Cardiac fibroblast (primary cell): Measurements from ENCODE around the gene ITM2B.

Experiments
- DNase-seq, 2 donors: peaks; one replicate each; pipeline versions ENCODE4 v3.0.0 to v3.0.0-alpha.2; 2010; ENCODE audit warnings: low read depth in 2 of 2
- H3K4me3 ChIP-seq, 2 donors: replicated peaks in 1 of 2; 1 replicate in 1 of 2; 2 replicates in 1 of 2; pipeline ENCODE4 v1.5.1; 2011; ENCODE audit warnings: low read depth in 2 of 2, low read length in 2 of 2, mild to moderate bottlenecking in 2 of 2, moderate library complexity in 1 of 2
- CTCF ChIP-seq: IDR thresholded peaks from one replicate; pipeline ENCODE4 v1.5.1; 2011; ENCODE audit warnings: low read depth, mild to moderate bottlenecking, low read length, inconsistent platforms

Gene ITM2B

DNA sequence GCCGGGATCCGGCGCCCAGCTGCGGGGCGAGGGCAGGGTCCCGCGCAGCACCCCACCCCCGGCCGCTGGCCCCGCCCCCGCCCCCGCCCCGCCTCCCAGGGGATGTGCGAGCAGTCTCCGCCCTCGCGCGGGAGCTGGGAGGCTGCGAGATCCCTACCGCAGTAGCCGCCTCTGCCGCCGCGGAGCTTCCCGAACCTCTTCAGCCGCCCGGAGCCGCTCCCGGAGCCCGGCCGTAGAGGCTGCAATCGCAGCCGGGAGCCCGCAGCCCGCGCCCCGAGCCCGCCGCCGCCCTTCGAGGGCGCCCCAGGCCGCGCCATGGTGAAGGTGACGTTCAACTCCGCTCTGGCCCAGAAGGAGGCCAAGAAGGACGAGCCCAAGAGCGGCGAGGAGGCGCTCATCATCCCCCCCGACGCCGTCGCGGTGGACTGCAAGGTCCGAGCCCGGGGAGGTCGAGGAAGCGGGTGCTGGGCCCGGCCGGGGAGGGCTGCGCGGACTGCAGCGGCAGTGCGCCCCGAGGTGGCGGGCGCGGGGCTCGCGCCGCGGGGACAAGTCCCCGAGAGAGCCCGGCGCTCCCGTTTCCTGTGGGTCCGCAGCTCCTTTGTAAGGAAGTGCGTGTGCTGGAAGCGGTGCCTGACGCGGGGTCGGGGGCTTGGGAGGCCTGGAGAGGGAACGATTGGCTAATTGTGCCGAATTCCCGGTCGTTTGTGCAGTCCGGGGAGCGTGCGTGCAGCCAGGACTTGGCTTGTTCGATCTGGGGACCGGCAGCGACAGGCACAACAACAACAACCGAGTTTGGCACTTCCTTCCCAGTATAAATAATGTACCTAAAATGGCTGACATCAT is at the start of gene ITM2B:
Gene ITM2B, plus strand, starts transcription at position 161 of the 843 bp plus-strand sequence. Its CDS starts 155 bp downstream, at position 316.
- DNase-seq: peak; percentile 65 to 82
- peak within 1 kb of the TSS; percentile 92 to 97 for H3K4me3 ChIP-seq
- peak; percentile 17 for TF ChIP-seq CTCF

DNA sequence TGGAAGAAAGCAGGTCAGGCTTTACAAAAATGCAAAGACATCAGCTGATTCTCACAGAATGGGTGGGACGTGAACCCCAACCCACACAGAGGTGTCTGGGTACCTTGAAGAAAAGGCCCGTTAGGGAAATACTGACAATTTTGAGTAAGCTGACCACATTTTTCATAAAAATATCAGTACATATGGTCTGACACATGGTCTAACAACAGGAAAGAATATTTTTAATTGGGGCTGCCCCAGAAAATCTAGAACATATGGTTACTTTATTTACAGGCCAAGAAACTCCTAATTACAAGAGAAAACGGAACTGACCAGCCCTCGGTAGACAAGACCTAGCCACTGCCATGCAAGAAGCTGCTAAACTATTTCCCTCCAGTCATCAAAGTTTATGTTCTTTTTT is 48.7 kb upstream of the ITM2B start:
- no peak for TF ChIP-seq CTCF
- H3K4me3 ChIP-seq: no peak overlapping the region
- no peak for DNase-seq

GRCh38 chr13:48185018-48185417 is 48.0 kb upstream of the ITM2B start:
- H3K4me3 ChIP-seq: no peak overlapping the region
- TF ChIP-seq CTCF: no peak
- peak in 1 of 2 donors; percentile 11 for DNase-seq

GRCh38 chr13:48186722-48187121 is 46.3 kb upstream of the ITM2B start:
- no peak for DNase-seq
- no peak for TF ChIP-seq CTCF
- no peak overlapping the region for H3K4me3 ChIP-seq

DNA sequence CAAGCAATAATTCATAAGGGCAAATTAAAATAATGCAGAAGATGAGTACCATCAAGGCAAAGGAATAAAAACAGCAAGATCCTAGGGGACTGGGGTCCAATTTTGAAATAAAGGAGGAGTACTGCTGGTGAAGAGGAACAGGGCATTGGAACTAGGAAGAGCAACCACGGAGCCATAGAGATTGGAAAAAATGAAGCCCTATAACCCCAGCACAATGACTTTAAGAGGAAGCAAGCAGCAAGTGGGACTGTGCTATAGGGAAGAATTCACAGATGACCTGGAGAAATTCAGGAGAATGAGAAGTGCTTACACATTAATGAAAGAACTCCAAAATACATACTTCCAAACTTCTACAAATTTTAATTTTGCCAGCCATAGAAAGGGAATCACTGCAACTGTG is 44.9 kb upstream of the ITM2B start:
- H3K4me3 ChIP-seq: no peak overlapping the region
- TF ChIP-seq CTCF: no peak
- no peak for DNase-seq

- no peak overlapping the region for H3K4me3 ChIP-seq
- no peak for TF ChIP-seq CTCF
- no peak for DNase-seq
Measured at GRCh38 chr13:48188601-48189000, 44.4 kb upstream of the ITM2B start.
